CD4-positive, alpha-beta T cell treated with Interleukin-6 at 100 ng/mL for 8 hours (primary cell): ENCODE measurements around the gene BRWD1.
"Not testable (repeated sequence)": the region's sequence is repeated elsewhere in the genome, so short reads cannot be mapped to it uniquely, and the experiment has no call there.

Experiments used
- DNase-seq: peaks from one replicate; pipeline ENCODE4 v3.0.0-alpha.2; 2020; ENCODE audit warnings: mixed read lengths, low spot score

Gene BRWD1

DNA sequence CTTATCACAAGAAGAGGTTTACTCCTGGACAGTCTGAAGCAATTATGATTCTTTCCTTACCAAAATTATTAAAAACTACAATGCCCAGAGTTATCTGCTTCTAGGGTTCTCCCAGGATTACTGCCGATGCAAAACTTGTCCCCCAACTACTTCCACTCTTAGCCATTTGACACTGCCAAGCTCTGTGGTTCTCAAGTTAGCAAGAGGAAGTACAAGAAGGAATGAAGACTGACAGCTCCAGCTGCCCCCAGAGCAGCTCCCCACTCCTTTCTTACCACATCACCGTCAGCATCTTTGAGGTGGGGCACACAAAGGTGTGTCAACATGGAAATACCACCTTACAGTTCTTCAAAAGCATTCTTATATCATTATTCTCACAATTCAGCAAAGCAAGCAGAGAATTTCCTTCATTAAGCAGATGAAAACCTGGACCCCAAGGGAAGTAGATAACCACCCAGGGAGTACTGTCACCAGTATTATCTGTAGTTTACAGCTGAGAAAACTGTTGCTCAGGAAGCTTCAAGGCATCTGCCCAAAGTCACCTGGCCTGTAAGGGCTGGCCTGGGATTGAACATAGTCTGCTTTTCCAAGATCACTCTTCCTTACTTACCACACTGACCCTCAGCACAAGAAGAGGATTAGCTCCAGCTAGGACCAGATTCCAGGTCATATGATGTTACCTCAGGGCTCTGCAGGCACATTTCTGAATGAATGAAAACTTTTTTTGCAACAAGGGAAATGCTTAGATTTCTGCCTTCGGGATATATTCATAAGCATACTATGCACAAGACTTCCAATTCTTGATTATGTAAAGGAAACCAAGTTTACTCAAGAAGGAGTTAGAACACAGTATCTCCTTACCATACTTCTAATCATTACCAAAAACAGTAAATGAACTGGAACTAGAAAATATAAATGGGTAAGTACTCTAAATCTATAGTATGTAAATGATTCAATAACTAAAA is 139.4 kb downstream of the BRWD1 start:
- no peak for DNase-seq

- DNase-seq, result no peak
Observed at GRCh38 chr21:39169906-39170305, 143.5 kb downstream of the BRWD1 start.

DNA sequence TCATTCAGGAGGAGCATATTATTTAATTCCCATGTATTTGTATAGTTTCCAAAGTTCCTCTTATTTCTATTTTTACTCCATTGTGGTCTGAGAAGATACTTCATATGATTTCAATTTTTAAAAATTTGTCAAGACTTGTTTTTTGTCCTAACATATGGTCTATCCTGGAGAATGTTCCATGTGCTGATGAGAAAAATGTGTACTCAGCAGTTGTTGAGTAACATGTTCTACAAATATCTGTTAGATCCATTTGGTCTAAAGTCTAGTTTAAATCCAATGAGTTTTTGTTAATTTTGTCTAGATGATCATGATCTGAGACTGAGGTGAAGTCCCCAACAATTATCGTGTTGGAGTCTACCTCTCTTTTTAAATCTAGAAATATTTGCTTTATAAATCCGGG is 144.6 kb downstream of the BRWD1 start:
- DNase-seq, result no peak

DNA sequence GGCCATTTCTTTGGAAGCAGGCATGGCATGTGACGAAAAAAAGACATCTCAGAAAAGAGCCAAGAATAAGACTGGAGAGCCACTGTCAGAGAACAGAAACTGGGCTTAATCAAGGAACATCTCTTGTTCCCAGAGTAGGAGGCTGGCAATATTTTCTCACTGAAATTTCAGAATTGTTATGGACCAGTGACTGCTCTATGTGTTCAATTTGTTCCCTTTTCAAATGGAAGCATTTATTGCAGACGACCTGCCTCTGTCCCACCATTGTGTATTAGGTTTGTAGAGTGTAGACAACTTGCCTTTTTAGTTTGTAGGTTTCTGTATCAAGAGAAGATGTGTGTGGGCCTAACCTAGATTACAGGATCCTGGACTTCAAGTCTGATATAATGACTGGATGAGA is 148.9 kb downstream of the BRWD1 start:
- DNase-seq, result no peak

- DNase-seq, result no peak
Observed at GRCh38 chr21:39161064-39161463, 152.4 kb downstream of the BRWD1 start.

GRCh38 chr21:39159342-39160063 is 153.9 kb downstream of the BRWD1 start:
- no peak for DNase-seq

- not testable (repeated sequence) for DNase-seq
Observed at GRCh38 chr21:39157241-39157640, 156.2 kb downstream of the BRWD1 start.

DNA sequence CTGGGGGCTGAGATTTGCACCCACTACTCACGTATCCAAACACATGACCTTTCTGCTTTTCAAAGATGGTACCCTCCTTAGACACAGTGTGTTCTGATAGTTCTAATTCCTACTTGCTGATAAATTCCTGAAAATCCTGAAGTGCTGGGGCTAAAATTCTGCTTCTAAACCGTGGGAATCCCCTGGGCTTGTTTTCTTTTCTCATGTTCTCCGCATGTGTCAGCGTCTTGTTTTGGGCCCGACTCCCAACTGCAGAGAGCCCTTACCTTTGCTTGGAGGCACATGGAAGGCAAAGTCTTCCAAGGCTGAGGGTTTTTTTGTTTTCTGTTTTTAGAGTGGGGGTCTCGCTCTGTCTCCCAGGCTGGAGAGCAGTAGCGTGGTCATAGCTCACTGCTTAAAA is 157.4 kb downstream of the BRWD1 start:
- DNase-seq, result no peak

- DNase-seq, result no peak
Observed at GRCh38 chr21:39155578-39155977, 157.9 kb downstream of the BRWD1 start.

- DNase-seq, result no peak
Observed at GRCh38 chr21:39153842-39154241, 159.6 kb downstream of the BRWD1 start.

- no peak for DNase-seq
Observed at GRCh38 chr21:39153373-39153772, 160.1 kb downstream of the BRWD1 start.

GRCh38 chr21:39152271-39152670 is 161.2 kb downstream of the BRWD1 start:
- DNase-seq, result no peak

GRCh38 chr21:39150877-39151276 is 162.6 kb downstream of the BRWD1 start:
- DNase-seq, result no peak

- DNase-seq, result no peak
Observed at GRCh38 chr21:39150316-39150715, 163.1 kb downstream of the BRWD1 start.

DNA sequence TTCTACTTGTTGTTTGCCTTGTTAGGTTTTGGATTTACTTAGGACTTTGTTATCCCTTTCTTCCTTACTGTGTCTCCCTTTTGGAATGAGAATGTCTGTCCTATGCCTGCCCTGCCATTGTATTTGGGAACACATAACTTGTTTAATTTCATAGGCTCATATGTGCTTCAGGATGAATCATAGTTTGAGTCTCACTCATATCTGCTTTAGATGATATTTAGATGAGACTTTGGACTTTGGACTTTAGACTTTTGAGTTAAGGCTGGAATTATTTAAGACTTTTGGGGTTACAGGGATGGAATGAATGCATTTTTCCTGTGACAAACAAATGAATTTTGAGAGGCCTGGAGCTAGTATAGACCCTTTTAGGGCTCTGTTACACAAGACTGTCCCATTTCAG is 163.6 kb downstream of the BRWD1 start:
- DNase-seq, result no peak

DNA sequence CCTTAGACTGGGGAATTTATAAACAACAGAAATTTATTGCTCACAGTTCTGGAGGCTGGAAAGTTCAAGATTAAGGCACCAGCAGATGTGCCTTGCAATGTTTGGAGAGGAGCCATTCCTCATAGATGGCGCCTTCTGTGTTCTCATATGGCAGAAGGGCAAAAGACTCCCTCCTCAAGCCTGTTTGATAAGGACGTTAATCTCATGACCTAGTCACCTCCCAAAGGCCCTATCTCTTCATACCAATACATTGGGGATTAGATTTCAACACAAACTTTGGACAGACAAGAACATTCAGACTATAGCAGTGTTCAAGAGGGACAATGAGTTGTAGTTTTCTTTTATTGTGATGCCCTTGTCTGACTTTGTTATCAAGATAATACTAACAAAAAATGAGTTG is 164.5 kb downstream of the BRWD1 start:
- no peak for DNase-seq

DNA sequence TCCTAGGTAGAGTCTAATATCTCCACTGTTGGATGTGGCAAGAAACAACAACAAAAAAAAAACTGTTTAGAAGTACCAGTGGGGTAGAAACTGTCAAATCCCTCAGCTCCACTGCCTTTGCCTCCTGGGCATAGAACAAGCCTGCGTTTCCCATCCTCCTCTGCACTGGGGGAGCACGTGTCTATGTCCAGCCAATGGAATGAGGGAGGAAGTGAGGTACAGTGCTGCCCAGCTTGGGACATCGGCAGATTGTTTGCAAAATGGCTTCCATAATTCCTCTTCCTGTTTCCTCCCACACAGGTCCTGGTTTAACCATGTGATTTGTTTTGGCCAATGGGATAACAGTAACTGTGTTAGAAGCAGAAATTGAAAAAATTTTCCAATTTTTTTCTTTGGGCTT is 169.2 kb downstream of the BRWD1 start:
- no peak for DNase-seq

DNA sequence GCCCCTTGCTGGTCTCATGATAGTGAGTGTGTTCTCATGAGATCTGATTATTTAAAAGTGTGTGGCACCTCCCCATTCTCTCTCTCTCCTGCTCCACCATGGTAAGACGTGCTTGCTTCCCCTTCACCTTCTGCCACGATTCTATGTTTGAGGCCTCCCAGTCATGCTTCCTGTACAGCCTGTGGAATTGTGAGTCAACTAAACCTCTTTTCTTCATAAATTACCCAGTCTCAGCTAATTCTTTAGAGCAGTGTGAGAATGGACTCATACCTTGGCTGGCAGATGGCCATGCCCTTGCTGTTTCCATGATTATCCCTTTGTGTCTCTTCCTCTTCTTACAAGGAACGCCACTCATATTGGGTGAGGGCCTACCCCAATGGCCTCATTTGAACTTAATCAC is 170.5 kb downstream of the BRWD1 start:
- DNase-seq, result no peak

DNA sequence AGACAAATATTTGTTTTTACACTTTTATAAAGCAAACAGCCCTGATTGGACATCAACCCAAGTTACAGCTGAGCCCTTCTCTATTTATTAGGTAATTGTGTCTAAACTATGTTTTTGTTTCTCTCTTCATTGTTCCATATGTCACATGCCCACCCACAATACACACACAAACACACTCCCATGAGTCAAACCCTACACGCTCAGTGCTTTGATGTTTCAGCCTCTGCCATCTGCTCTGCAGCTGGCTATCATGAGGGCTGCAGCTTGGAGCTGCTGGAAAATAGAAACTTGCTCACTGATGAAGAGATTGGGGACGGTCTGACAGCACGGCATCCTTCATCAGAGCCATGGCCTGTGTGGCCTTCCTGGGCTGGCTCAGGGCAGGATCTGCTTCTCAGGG is 171.9 kb downstream of the BRWD1 start:
- DNase-seq, result no peak

GRCh38 chr21:39137248-39138178 is 175.9 kb downstream of the BRWD1 start:
- no peak for DNase-seq

DNA sequence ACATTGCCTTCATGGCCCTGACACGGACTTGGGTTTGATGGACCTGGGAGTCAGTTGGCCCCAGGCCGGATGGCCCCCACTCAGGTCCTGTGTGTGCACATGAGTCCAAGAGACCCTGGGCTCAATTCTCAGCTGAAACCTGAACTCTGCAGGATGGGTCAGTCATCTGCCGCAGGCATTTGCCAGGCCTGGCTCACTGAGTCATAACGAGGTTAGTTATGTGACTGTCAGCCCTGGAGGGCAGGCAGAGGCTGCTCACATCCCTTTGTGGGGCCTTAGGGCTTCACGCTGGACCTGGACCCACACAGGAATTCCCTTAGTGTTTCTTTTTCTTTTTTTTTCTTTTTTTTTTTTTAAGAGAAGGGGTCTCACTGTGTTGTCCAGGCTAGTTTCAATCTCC is 176.7 kb downstream of the BRWD1 start:
- DNase-seq, result no peak

DNA sequence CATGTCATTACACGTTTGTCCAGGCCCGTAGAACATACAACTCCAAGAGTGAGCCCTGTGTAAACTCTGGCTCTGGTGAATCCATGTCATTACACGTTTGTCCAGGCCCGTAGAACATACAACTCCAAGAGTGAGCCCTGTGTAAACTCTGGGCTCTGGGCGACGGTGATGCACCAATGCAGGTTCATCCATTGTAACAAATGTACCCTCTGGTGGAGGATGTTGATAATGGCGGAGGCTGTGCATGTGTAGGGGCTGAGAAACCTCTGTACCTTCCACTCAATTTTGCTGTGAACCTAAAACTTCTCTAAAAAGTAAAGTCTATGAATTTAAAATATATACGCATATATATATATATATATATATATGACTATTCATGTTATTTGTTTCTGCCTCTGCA is 177.3 kb downstream of the BRWD1 start:
- not testable (repeated sequence) for DNase-seq
